Left hindlimb (tissue), 1 donor: ENCODE data around the gene TTLL11.
"Not testable (repeated sequence)": the region's sequence is repeated elsewhere in the genome, so short reads cannot be mapped to it uniquely, and the experiment has no call there.

ENCODE experiments used
- DNase-seq: peaks from one replicate; pipeline ENCODE4 v3.0.0-alpha.2; 2018

The TTLL11 gene

GRCh38 chr9:121896545-121896943 is 196.6 kb downstream of the TTLL11 start:
- no peak for DNase-seq

DNA sequence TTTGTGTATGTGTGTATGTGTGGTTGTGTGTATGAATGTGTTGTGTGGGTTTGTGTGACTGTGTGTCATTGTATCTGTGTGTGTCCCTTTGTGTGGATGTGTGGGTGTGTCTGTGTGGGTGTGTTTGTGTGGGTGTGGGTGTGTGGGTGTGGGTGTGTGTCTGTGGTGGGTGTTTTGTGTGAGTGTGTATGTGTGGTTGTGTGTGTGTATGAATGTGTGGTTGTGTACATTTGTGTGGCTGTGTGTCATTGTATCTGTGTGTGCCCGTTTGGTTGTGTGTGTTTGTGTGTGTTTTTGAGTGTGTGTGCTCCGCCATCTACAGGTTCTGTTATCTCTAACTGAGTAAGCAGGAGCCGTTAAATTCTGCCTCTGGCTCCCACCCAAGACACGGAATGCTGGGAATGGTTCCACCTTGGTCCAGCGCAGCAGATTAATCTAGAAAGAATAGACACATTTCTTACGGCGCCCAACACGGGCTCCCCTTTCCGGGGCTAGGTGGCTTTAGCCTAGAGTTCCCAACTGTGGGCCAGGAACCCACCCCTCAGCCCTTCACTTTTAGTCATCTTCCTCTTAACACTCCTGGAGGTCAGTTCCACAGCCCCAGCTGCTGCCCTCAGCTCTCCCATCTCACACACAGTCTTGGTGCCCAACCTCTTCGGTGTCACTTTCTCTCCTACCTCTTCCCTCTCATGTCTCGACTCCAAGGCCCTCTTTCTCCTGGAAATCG is 197.1 kb downstream of the TTLL11 start:
- DNase-seq = no peak

- DNase-seq = no peak
Measured at GRCh38 chr9:121895358-121895757, 197.8 kb downstream of the TTLL11 start.

DNA sequence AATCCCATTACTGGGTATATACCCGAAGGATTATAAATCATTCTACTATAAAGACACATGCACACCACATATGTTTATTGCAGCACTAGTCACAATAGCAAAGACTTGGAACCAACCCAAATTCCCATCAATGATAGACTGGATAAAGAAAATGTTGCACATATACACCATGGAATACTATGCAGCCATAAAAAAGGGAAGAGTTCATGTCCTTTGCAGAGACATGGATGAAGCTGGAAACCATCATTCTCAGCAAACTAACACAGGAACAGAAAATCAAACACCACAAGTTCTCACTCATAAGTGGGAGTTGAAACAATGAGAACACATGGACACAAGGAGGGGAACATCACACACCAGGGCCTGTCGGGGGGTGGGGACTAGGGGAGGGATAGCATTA is 198.7 kb downstream of the TTLL11 start:
- not testable (repeated sequence) for DNase-seq

DNA sequence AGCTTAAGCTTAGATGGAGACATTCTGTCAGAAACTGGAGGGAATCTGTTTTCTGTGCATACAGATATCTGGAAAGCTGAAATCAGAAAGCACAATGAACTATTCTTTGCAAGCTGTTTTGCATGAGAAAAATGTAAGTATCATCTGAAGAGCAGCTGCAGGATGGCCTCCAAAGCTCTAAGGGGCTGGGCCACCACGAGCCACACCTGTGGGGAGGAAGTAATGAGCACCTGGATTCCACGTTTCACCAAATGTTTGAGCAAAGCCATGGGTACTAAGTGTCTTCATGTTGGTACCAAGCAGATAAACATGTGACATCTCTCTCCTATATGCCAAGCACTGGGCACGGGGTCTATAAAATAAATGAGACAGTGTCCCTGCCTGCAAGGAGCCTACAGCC is 199.3 kb downstream of the TTLL11 start:
- no peak for DNase-seq

DNA sequence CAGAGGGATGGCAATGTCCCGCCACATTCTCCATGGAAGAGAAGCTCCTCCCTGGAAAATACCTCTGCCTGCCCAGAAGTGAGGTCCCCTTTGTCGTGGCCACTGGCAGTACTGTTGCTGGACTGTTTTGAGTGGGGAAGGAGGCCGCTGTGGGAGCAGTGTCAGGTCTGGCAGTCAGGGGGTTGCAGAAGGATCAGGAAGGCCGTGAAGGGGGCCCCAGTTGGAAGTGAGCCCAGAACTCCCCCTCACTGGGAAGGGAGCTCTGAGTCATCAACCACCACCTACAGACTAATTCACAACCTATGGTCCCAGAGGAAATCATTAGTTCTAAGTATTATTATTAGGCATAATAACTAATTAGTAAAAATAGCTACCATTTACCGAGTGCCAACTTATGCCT is 200.4 kb downstream of the TTLL11 start:
- DNase-seq = no peak

DNA sequence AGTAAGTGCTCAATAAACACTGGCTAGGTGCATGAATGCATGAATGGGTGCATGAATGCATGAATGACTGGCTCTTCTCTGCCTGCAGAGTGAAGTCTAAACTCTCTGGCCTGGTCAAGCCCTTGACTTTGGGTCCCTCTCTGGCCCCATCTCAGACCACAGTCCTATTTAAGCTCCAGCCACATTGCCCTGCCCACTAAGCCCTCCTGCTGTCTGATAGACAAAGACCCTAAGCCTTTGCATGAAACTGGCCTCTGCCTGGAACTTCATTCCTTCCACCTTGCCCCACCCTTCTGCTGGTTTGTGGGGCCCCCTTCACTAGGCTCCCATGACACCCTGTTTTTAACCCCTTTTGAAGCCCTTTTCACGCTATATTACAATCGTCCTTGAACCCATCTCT is 202.4 kb downstream of the TTLL11 start:
- DNase-seq = no peak

DNA sequence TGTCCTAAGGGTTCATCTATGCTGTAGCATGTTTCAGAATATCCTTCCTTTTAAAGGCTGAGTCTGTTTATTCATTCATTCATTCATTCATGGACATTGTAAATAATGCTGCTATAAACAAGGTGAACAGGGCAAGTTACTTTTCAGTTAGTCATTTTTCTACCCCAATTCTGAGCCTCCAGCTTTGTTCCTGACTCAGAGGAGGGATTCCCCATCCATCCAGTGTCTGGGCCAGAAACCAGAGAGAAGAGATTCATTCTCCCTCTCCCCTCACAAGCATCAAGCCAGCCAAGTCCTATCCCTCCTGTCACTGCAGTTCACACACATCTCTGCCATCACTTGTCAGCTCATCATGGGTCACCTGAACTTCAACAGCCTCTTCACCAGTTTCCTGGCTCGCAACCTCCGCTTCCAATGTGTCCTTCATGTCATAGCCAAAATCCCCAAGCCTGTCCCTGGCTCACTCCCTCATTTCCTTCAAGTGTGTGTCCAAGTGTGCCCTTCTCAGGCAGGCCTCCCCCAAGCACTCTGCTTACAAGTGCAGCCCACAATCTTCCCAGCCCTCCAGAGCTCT is 203.0 kb downstream of the TTLL11 start:
- DNase-seq = no peak

DNA sequence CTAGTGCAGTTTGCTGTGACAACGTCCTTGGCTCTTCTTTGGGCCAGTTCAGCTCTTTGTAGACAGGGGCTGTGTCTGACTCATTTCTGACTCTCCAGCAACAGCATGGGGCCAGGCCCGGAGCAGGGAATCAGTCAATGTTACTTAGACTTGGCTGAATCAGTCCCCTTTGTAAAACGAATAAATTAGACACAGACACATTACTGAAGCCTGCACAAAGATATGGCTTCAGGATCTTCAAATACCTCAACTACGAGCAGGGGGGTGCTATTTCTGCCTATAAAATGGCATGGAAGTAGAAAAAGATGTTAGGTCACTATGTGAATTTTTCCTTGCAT is 204.7 kb downstream of the TTLL11 start:
- DNase-seq = no peak

GRCh38 chr9:121887553-121888437 is 205.3 kb downstream of the TTLL11 start:
- no peak for DNase-seq

GRCh38 chr9:121886759-121887485 is 206.2 kb downstream of the TTLL11 start:
- no peak for DNase-seq

DNA sequence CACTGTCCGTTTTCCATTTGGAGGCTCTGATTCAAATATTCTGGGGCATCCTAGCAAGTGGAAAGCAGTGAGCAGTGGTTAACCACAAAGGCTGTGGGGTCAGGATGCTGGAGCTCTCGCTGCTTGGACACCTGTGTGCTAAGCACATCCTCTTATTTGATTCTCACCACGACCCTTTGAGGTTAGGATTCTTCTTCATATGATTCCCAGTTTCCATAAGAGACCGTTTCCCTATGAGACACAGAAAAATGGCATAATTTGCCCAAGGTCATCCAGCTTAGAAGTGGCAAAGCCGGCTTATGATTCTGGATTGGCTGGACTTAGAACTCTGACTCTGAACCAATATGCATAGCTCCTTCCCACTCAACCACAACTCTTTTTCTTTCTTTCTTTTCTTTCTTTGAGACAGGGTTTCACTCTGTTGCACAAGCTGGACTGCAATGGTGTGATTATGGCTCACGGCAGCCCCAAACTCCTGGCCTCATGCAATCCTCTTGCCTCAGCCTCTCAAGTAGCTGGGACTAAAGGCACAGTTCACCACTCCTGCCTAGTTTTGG is 207.7 kb downstream of the TTLL11 start:
- DNase-seq = no peak

DNA sequence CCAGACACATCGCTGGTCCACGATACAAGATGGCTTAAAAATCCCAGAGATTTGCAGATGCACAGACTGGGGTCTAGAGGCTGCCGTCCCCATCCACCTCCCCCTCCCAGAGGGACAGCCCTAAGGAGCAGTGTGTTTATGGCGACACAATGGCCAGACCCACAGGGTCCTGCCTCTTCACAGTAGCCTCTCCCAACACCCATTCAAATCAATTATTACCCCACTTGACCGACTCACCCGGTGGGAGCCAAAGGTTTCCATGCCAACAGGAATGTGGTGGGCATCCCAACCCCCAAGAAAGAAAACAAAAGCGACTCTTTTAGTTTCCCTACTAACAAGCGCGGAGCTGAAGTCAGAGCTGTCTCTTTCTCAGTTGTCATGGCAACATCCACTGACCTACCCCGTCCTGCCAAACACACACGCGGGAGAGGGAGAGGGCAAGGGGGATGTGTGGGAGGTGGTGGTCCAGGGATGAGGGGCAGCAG is 209.0 kb downstream of the TTLL11 start:
- DNase-seq = peak; percentile 52

DNA sequence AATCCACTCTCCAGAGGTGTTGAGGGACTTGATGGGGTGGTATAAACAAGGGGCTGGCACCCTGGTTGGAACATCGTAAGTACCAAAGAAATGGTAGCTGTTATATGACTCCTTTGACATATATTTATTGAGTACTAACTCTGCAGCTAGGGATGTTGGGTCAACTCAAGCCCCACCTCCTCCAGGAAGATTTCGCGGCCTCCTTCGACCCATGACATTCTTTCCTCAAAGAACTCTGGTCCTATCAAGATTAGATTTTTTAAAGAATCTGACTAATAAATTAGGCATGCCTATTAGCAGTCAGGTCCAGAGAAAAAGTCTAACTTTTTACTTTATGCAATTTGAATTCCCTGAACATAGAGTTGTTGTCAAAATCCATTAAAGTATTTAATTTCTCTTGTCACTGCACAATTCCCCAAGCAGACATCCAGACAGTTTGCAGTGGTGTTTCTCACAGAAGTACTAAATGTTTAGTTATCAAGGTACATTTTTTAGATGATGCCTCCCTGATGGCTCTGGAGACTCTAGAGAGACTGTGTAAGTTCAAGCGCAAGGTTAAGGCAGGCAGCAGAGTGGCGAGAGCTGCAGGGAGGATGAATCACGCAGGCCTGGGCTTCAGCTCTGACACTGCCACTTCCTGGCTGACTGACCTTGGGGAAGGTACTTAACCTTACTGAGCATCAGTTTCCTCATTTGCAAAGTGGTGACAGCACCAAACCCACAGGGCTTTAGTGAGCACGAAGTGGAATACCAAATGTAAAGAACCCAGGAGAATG is 209.6 kb downstream of the TTLL11 start:
- no peak for DNase-seq

DNA sequence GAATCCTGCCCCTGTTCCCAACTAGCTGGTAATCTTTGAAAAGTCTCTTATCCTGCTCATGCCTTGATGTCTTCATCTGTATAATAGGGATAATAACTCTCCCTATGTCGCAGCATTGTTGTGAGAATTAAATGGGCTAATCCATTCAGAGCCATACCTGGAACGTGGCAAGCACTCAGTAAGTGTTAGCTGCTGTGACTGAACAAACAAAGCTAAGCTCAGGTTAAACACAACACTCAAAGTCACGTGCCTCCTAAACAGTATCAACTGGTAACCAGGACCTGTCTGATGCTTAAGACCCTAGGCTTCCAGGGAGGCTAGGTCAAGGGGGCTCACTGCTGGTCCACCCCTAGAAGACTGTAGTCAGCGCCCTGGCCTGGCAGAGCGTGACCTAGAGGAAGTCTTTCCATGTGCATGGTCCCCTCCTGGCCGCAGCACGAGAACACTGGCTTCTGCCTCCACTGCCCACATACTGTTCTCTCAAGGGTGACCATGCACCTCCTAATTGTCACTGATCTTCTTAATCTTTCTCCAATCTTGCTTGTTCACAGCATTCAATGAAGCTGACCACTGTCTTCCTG is 211.1 kb downstream of the TTLL11 start:
- no peak for DNase-seq

DNA sequence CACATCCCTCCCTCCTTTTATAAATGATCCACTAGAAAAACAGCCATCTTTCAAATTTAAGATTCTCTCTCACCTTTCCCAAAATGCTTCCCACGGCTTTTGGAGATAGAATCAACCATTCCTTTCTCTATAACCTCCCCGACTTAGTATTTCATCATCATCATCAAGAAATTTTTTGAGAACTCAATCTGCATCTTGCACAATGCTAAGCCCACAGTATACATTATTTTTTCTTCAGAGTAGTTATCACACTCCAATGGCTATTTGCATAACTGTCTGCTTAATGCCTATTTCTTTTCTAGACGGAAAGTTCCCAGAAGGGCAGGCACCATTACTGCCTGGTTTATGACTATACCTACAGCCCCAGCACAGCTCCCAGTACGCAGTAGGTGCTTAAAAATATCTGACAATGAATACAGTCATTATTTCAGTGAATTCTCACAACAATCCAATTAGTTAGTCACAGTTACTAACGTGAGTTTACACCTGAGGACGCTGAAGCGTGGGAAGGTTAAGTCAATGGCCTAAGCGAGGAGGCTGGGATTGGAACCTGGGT is 212.7 kb downstream of the TTLL11 start:
- no peak for DNase-seq

- no peak for DNase-seq
Measured at GRCh38 chr9:121878271-121878822, 214.8 kb downstream of the TTLL11 start.

GRCh38 chr9:121876658-121877271 is 216.3 kb downstream of the TTLL11 start:
- no peak for DNase-seq

GRCh38 chr9:121876255-121876654 is 216.9 kb downstream of the TTLL11 start:
- no peak for DNase-seq

- no peak for DNase-seq
Measured at GRCh38 chr9:121874524-121874923, 218.6 kb downstream of the TTLL11 start.
